Neural progenitor cell (in vitro differentiated cells): Measurements from ENCODE around the gene CLTCL1. TPM values are rescaled to one million over a fixed set of nuclear protein-coding genes. Genes with fewer than 3 reads are reported as not detected.

Experiments used
- DNase-seq: peaks from one replicate; pipeline ENCODE4 v3.0.0-alpha.2; 2016; ENCODE audit warnings: low spot score
- H2AFZ ChIP-seq: fragments of 200-600 bp; sonication (generic); replicated peaks from 2 replicates; pipeline ENCODE4 v1.6.1; 2016; ENCODE audit warnings: antibody characterized with exemption
- H3F3A ChIP-seq: fragments of 200-600 bp; sonication (generic); 2 replicates; pipeline ENCODE4 v1.6.1; 2016; ENCODE audit warnings: antibody characterized with exemption, low read depth
- H3K27ac ChIP-seq: fragments of 200-600 bp; sonication (generic); 2 replicates; pipeline ENCODE4 v1.5.1; 2016; ENCODE audit warnings: mild to moderate bottlenecking
- H3K27me3 ChIP-seq: fragments of 200-600 bp; sonication (generic); 2 replicates; pipeline ENCODE4 v1.6.1; 2016; ENCODE audit warnings: mild to moderate bottlenecking, moderate library complexity
- H3K36me3 ChIP-seq: fragments of 200-600 bp; sonication (generic); 2 replicates; pipeline ENCODE4 v1.5.1; 2016
- H3K4me1 ChIP-seq: fragments of 200-600 bp; sonication (generic); 2 replicates; pipeline ENCODE4 v1.6.1; 2016; ENCODE audit warnings: mixed run types
- H3K4me2 ChIP-seq: fragments of 200-600 bp; sonication (generic); 2 replicates; pipeline ENCODE4 v1.6.1; 2016
- H3K4me3 ChIP-seq: fragments of 200-600 bp; sonication (generic); 2 replicates; pipeline ENCODE4 v1.5.1; 2016
- H3K79me2 ChIP-seq: fragments of 200-600 bp; sonication (generic); 2 replicates; pipeline ENCODE4 v1.6.1; 2016; ENCODE audit warnings: low read depth
- H3K9ac ChIP-seq: fragments of 200-600 bp; sonication (generic); 2 replicates; pipeline ENCODE4 v1.6.1; 2016
- H3K9me3 ChIP-seq: fragments of 200-600 bp; sonication (generic); 2 replicates; pipeline ENCODE4 v1.5.1; 2016; ENCODE audit warnings: low read depth
- H4K20me1 ChIP-seq: fragments of 200-600 bp; sonication (generic); 2 replicates; pipeline ENCODE4 v1.6.1; 2016; ENCODE audit warnings: low read depth
- H3K27ac Mint-ChIP-seq: 3 replicates; pipeline ENCODE4 v1.8.0; 2021; ENCODE audit warnings: mixed read lengths
- H3K27me3 Mint-ChIP-seq: 2 replicates; pipeline ENCODE4 v1.8.0; 2022; ENCODE audit warnings: low read depth, mild to moderate bottlenecking, inconsistent platforms, moderate library complexity, mixed read lengths; ENCODE audit not compliant: insufficient read depth
- H3K36me3 Mint-ChIP-seq: 3 replicates; pipeline ENCODE4 v1.8.0; 2021; ENCODE audit warnings: mixed read lengths
- H3K4me1 Mint-ChIP-seq: 3 replicates; pipeline ENCODE4 v1.8.0; 2021; ENCODE audit warnings: mixed read lengths
- H3K4me3 Mint-ChIP-seq: 3 replicates; pipeline ENCODE4 v1.8.0; 2021; ENCODE audit warnings: mild to moderate bottlenecking, moderate library complexity, mixed read lengths
- H3K9me3 Mint-ChIP-seq: 3 replicates; pipeline ENCODE4 v1.8.0; 2020; ENCODE audit warnings: mixed read lengths
- CTCF ChIP-seq: fragments of 200-600 bp; sonication (generic); IDR thresholded peaks from 2 replicates; pipeline ENCODE4 v1.5.1; 2017; ENCODE audit warnings: antibody characterized with exemption, mild to moderate bottlenecking
- EZH2 ChIP-seq: fragments of 200-600 bp; sonication (generic); IDR thresholded peaks from 2 replicates; pipeline ENCODE4 v1.6.1; 2017; ENCODE audit warnings: antibody characterized with exemption, mild to moderate bottlenecking, moderate library complexity
- EZH2phosphoT487 ChIP-seq: fragments of 200-600 bp; sonication (generic); IDR thresholded peaks from 2 replicates; pipeline ENCODE4 v1.6.1; 2017; ENCODE audit warnings: antibody characterized with exemption
- total RNA-seq: library from RNA; depleted of rRNA; stranded (reverse); fragments of >200 nt; gene quantifications from 2 replicates; pipeline ENCODE4 v1.2.3, GENCODE V29; 2015; ENCODE audit warnings: low replicate concordance

CLTCL1 gene
- total RNA-seq, 1 donor from 2014 or later, result 13.7 TPM

GRCh38 chr22:19151329-19152191 lies 140.0 kb downstream of the CLTCL1 start:
- peaks cover 10% of the 10 kb centered on the region for H4K20me1 ChIP-seq
- Mint-ChIP-seq H3K4me3 (peak overlapping the region; percentile 73), H3K27me3 (peaks cover 65% of the 10 kb centered on the region)

GRCh38 chr22:19150482-19151328 lies 140.8 kb downstream of the CLTCL1 start:
- H3K4me2 ChIP-seq, result no peak overlapping the region
- H3K4me1 ChIP-seq, result no peaks in the 10 kb centered on the region
- no peak overlapping the region for H2AFZ ChIP-seq
- Mint-ChIP-seq H3K27me3 (peaks cover 71% of the 10 kb centered on the region), H3K4me3 (peak overlapping the region; percentile 73), H3K36me3 (peaks cover 4% of the 10 kb centered on the region), H3K4me1 (peaks cover 4% of the 10 kb centered on the region), H3K9me3 (peaks cover 13% of the 10 kb centered on the region), H3K27ac (no peak overlapping the region)
- no peaks in the 10 kb centered on the region for H3K36me3 ChIP-seq
- H3K79me2 ChIP-seq, result no peaks in the 10 kb centered on the region
- peaks cover 97% of the 10 kb centered on the region for H3K27me3 ChIP-seq
- H3K27ac ChIP-seq, result no peak overlapping the region
- H3K4me3 ChIP-seq, result no peak overlapping the region
- peaks cover 10% of the 10 kb centered on the region for H4K20me1 ChIP-seq
- H3F3A ChIP-seq, result peaks cover 7% of the 10 kb centered on the region
- no peak for DNase-seq
- no peaks in the 10 kb centered on the region for H3K9me3 ChIP-seq
- H3K9ac ChIP-seq, result no peak overlapping the region
- TF ChIP-seq CTCF, result no peak
- TF ChIP-seq EZH2phosphoT487, result peak; percentile 97
- TF ChIP-seq EZH2, result peak; percentile 95

More at GRCh38 chr22:19151329-19152191, 140.0 kb downstream of the CLTCL1 start:
- Mint-ChIP-seq H3K27ac (peak overlapping the region; percentile 5), H3K4me1 (peaks cover 4% of the 10 kb centered on the region), H3K9me3 (peaks cover 13% of the 10 kb centered on the region), H3K36me3 (peaks cover 4% of the 10 kb centered on the region)
- H2AFZ ChIP-seq, result no peak overlapping the region
- H3K27me3 ChIP-seq, result peaks cover 97% of the 10 kb centered on the region
- H3K4me1 ChIP-seq, result no peaks in the 10 kb centered on the region
- no peaks in the 10 kb centered on the region for H3K9me3 ChIP-seq
- H3K36me3 ChIP-seq, result no peaks in the 10 kb centered on the region
- no peak overlapping the region for H3K27ac ChIP-seq
- DNase-seq, result no peak
- H3K4me2 ChIP-seq, result no peak overlapping the region
- H3K79me2 ChIP-seq, result no peaks in the 10 kb centered on the region
- TF ChIP-seq CTCF, result no peak
- no peak for TF ChIP-seq EZH2
- TF ChIP-seq EZH2phosphoT487, result no peak
- peaks cover 7% of the 10 kb centered on the region for H3F3A ChIP-seq
- H3K9ac ChIP-seq, result no peak overlapping the region
- no peak overlapping the region for H3K4me3 ChIP-seq

GRCh38 chr22:19149991-19150390 lies 141.5 kb downstream of the CLTCL1 start, which contains the start of gene GSC2:
Gene GSC2, minus strand, starts transcription at chr22:19150292. Its CDS starts 9 bp downstream, at chr22:19150283.
- H3K27ac ChIP-seq, result no peak within 1 kb of the TSS
- peak within 1 kb of the TSS; percentile 51 for H3K4me2 ChIP-seq
- no peak within 1 kb of the TSS for H3K27ac Mint-ChIP-seq
- H3K27me3 Mint-ChIP-seq, result peaks cover 71% of the 10 kb centered on the region
- peaks cover 97% of the 10 kb centered on the region for H3K27me3 ChIP-seq
- peaks cover 4% of the 10 kb centered on the region for H3K4me1 Mint-ChIP-seq
- H2AFZ ChIP-seq, result peak within 1 kb of the TSS; percentile 79
- H3K79me2 ChIP-seq, result no peaks in the 10 kb centered on the region
- H3K36me3 ChIP-seq, result no peaks in the 10 kb centered on the region
- H4K20me1 ChIP-seq, result peaks cover 10% of the 10 kb centered on the region
- H3K9me3 Mint-ChIP-seq, result peaks cover 13% of the 10 kb centered on the region
- peak; percentile 38 for DNase-seq
- peaks cover 4% of the 10 kb centered on the region for H3K36me3 Mint-ChIP-seq
- no peaks in the 10 kb centered on the region for H3K9me3 ChIP-seq
- H3K9ac ChIP-seq, result no peak within 1 kb of the TSS
- no peak for TF ChIP-seq EZH2
- no peak for TF ChIP-seq EZH2phosphoT487
- no peak for TF ChIP-seq CTCF
- H3F3A ChIP-seq, result peaks cover 7% of the 10 kb centered on the region
- peak within 1 kb of the TSS; percentile 40 for H3K4me3 ChIP-seq
- H3K4me1 ChIP-seq, result no peaks in the 10 kb centered on the region
- H3K4me3 Mint-ChIP-seq, result peak within 1 kb of the TSS; percentile 73
